ENCODE results near the gene ZHX3. TPM values are rescaled to one million over a fixed set of nuclear protein-coding genes. Genes with fewer than 3 reads are reported as not detected.

ZHX3 gene
- total and polyA plus RNA-seq, 2 donors (not counting 1 experiment from before 2014, with no cell fraction given), result 27.7 to 28.0 TPM

DNA sequence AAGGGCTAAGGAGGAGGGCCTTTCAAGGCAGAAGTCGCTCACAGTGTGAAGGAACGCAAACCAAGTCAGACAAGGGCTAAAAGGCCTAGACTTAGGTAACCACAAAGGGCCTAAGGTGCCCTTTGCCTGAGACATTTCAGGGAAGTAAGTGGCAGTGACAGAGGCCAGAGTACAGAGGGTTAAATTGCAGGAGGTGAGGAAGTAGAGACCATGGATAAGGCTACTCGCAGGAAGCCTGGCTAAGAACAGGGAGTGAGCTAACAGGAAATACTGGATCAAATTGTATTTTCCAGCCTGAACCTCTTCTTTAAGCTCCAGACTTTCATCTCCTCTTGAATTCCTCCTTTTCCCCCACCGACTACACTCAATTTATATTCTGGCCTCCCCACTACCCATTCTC lies 16.6 kb downstream of the ZHX3 start:
- no peak overlapping the region for H3K27ac ChIP-seq (ENCODE audit: insufficient read depth, low read length)
- no peak overlapping the region for H3K4me2 ChIP-seq (ENCODE audit: extremely low read depth, insufficient read depth, low read length)
- no peak for TF ChIP-seq EZH2 (IDR thresholded peaks at IDR 0.05; ENCODE audit: low read length, missing control alignments)
- TF ChIP-seq, protein P1, sequence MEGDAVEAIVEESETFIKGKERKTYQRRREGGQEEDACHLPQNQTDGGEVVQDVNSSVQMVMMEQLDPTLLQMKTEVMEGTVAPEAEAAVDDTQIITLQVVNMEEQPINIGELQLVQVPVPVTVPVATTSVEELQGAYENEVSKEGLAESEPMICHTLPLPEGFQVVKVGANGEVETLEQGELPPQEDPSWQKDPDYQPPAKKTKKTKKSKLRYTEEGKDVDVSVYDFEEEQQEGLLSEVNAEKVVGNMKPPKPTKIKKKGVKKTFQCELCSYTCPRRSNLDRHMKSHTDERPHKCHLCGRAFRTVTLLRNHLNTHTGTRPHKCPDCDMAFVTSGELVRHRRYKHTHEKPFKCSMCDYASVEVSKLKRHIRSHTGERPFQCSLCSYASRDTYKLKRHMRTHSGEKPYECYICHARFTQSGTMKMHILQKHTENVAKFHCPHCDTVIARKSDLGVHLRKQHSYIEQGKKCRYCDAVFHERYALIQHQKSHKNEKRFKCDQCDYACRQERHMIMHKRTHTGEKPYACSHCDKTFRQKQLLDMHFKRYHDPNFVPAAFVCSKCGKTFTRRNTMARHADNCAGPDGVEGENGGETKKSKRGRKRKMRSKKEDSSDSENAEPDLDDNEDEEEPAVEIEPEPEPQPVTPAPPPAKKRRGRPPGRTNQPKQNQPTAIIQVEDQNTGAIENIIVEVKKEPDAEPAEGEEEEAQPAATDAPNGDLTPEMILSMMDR (conservative IDR thresholded peaks at IDR 0.05 in 1 of 2, IDR thresholded peaks at IDR 0.05 in 1 of 2; ENCODE audit: low read depth in 1 of 2, low read length in 2 of 2), result no peak
- H2AFZ ChIP-seq (ENCODE audit: low read length), result no peak overlapping the region
- no peak for DNase-seq (ENCODE audit: low read depth in 2 of 2)
- no peak overlapping the region for H3K4me3 ChIP-seq (replicated peaks in 1 of 4; ENCODE audit: control extremely low read depth in 1 of 4, insufficient read depth in 1 of 4, low read depth in 3 of 4, low read length in 4 of 4)
- H3K9ac ChIP-seq (ENCODE audit: insufficient read depth, low read length), result no peak overlapping the region
- no peaks in the 10 kb centered on the region for H3K27me3 ChIP-seq (ENCODE audit: control insufficient read depth, insufficient read depth, low read length)
- H3K4me1 ChIP-seq (ENCODE audit: control insufficient read depth, extremely low read depth, insufficient read depth, low read length), result no peaks in the 10 kb centered on the region
- H3K9me3 ChIP-seq (ENCODE audit: control insufficient read depth, insufficient read depth, low read depth, low read length), result no peaks in the 10 kb centered on the region
- no peaks in the 10 kb centered on the region for H4K20me1 ChIP-seq (ENCODE audit: control insufficient read depth, extremely low read depth, insufficient read depth, low read length)
- H3K79me2 ChIP-seq (ENCODE audit: control insufficient read depth, insufficient read depth, low read length), result peaks cover 76% of the 10 kb centered on the region
- peaks cover 2% of the 10 kb centered on the region for H3K36me3 ChIP-seq (ENCODE audit: control insufficient read depth, insufficient read depth, low read length)

DNA sequence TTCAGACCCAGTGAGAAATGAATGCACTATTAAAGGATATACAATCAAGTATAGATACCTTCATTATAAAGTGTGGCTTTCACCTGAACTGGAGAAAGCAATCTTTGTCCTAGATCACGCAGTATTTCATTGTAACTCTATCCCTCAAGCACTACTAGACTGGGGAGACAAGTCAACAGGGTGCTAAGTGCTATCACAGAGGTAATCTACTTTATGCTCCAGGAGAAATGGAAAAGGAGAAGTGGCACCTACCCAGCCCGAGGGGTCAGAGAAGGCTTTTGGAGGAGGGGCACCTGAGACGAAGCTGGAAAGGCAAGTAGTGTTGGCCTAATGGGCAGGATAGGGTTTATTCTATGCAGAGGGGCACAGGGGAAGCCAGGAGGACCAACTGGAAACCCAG lies 17.1 kb downstream of the ZHX3 start:
- Histone ChIP-seq H3K9me3 (ENCODE audit: control insufficient read depth, insufficient read depth, low read depth, low read length) (no peaks in the 10 kb centered on the region), H2AFZ (ENCODE audit: low read length) (no peak overlapping the region), H3K9ac (ENCODE audit: insufficient read depth, low read length) (no peak overlapping the region), H3K4me1 (ENCODE audit: control insufficient read depth, extremely low read depth, insufficient read depth, low read length) (no peaks in the 10 kb centered on the region), H3K4me3 (replicated peaks in 1 of 4; ENCODE audit: control extremely low read depth in 1 of 4, insufficient read depth in 1 of 4, low read depth in 3 of 4, low read length in 4 of 4) (no peak overlapping the region), H4K20me1 (ENCODE audit: control insufficient read depth, extremely low read depth, insufficient read depth, low read length) (no peaks in the 10 kb centered on the region), H3K27ac (ENCODE audit: insufficient read depth, low read length) (no peak overlapping the region), H3K4me2 (ENCODE audit: extremely low read depth, insufficient read depth, low read length) (no peak overlapping the region), H3K79me2 (ENCODE audit: control insufficient read depth, insufficient read depth, low read length) (peaks cover 77% of the 10 kb centered on the region), H3K27me3 (ENCODE audit: control insufficient read depth, insufficient read depth, low read length) (no peaks in the 10 kb centered on the region), H3K36me3 (ENCODE audit: control insufficient read depth, insufficient read depth, low read length) (peaks cover 2% of the 10 kb centered on the region)
- DNase-seq (ENCODE audit: low read depth in 2 of 2), result no peak
- TF ChIP-seq, protein P1 (conservative IDR thresholded peaks at IDR 0.05 in 1 of 2, IDR thresholded peaks at IDR 0.05 in 1 of 2; ENCODE audit: low read depth in 1 of 2, low read length in 2 of 2), result no peak
- no peak for TF ChIP-seq EZH2 (IDR thresholded peaks at IDR 0.05; ENCODE audit: low read length, missing control alignments)

DNA sequence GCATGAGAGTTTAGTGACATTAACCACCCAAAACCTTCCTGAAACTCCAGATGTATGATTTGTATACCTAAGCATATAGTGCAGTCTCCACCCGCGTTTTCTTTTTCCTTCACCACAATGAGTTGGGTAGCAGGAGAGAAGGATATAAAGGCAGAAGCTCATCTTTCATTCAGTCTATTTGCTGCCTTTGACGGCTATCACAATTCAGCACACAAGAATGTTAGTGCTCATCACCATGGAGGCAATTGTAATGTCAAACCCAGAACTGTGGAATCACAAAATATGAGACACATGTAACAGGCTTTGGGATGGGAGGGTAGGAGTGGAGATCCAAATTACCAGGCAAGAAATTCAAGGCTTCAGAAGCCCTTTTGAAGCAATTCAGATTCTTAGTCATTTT lies 17.6 kb downstream of the ZHX3 start:
- H3K27me3 ChIP-seq (ENCODE audit: control insufficient read depth, insufficient read depth, low read length), result no peaks in the 10 kb centered on the region
- TF ChIP-seq, protein P1 (conservative IDR thresholded peaks at IDR 0.05 in 1 of 2, IDR thresholded peaks at IDR 0.05 in 1 of 2; ENCODE audit: low read depth in 1 of 2, low read length in 2 of 2), result no peak
- TF ChIP-seq EZH2 (IDR thresholded peaks at IDR 0.05; ENCODE audit: low read length, missing control alignments), result no peak
- H3K4me2 ChIP-seq (ENCODE audit: extremely low read depth, insufficient read depth, low read length), result no peak overlapping the region
- no peaks in the 10 kb centered on the region for H3K4me1 ChIP-seq (ENCODE audit: control insufficient read depth, extremely low read depth, insufficient read depth, low read length)
- H2AFZ ChIP-seq (ENCODE audit: low read length), result no peak overlapping the region
- no peaks in the 10 kb centered on the region for H3K9me3 ChIP-seq (ENCODE audit: control insufficient read depth, insufficient read depth, low read depth, low read length)
- peaks cover 2% of the 10 kb centered on the region for H3K36me3 ChIP-seq (ENCODE audit: control insufficient read depth, insufficient read depth, low read length)
- H3K79me2 ChIP-seq (ENCODE audit: control insufficient read depth, insufficient read depth, low read length), result peaks cover 73% of the 10 kb centered on the region
- no peak for DNase-seq (ENCODE audit: low read depth in 2 of 2)
- H3K27ac ChIP-seq (ENCODE audit: insufficient read depth, low read length), result no peak overlapping the region
- no peaks in the 10 kb centered on the region for H4K20me1 ChIP-seq (ENCODE audit: control insufficient read depth, extremely low read depth, insufficient read depth, low read length)
- no peak overlapping the region for H3K4me3 ChIP-seq (replicated peaks in 1 of 4; ENCODE audit: control extremely low read depth in 1 of 4, insufficient read depth in 1 of 4, low read depth in 3 of 4, low read length in 4 of 4)
- no peak overlapping the region for H3K9ac ChIP-seq (ENCODE audit: insufficient read depth, low read length)
